IMR-90 (cell line): ENCODE measurements around the gene KDM3A. TPM values are rescaled to one million over a fixed set of nuclear protein-coding genes. Genes with fewer than 3 reads are reported as not detected.

ENCODE experiments used
- ATAC-seq: fragments of 200-7000 bp; cut with Tn5 transposase; 2 replicates; pipeline ENCODE4 v1.9.1; 2020; ENCODE audit warnings: low read depth, mild to moderate bottlenecking, moderate library complexity
- BruUV-seq: library from RNA; stranded (reverse); fragments of 400-500 nt; replicated peaks from 2 replicates; lab custom pipeline; 2021; lab: Mats Ljungman, UMichigan
- CTCF ChIA-PET: fragments of 300-600 bp; formaldehyde crosslinking; extraction: SDS; loops from one replicate; lab custom pipeline; 2021; ENCODE audit warnings: antibody characterized with exemption; lab: Yijun Ruan, JAX
- POLR2A ChIA-PET: fragments of 300-600 bp; sonication (Branson Sonifier 250); formaldehyde crosslinking; loops from one replicate; lab custom pipeline; 2022; ENCODE audit warnings: antibody characterized with exemption; ENCODE audit not compliant: unreplicated experiment; lab: Charles Lee
- DNase-seq: peaks from one replicate; pipeline ENCODE4 v3.0.0; 2013
- H2AFZ ChIP-seq: replicated peaks from 2 replicates; pipeline ENCODE3; 2013; ENCODE audit warnings: low read length, mild to moderate bottlenecking; ENCODE audit not compliant: poor library complexity
- H2AK5ac ChIP-seq: 2 replicates; pipeline ENCODE4 v1.6.1; 2013; ENCODE audit warnings: low read depth, low read length, inconsistent platforms
- H2AK9ac ChIP-seq: replicated peaks from 2 replicates; pipeline ENCODE3; 2013; ENCODE audit warnings: mild to moderate bottlenecking, low read depth, low read length, moderate library complexity; ENCODE audit not compliant: poor library complexity
- H2BK120ac ChIP-seq: 2 replicates; pipeline ENCODE4 v1.6.1; 2013; ENCODE audit warnings: low read depth, low read length, inconsistent platforms
- H2BK15ac ChIP-seq: 3 replicates; pipeline ENCODE4 v1.6.1; 2013; ENCODE audit warnings: low read depth, low read length, inconsistent platforms
- H2BK20ac ChIP-seq: 2 replicates; pipeline ENCODE4 v1.6.1; 2013; ENCODE audit warnings: low read depth, mild to moderate bottlenecking, inconsistent platforms, low read length, moderate library complexity
- H2BK5ac ChIP-seq: 2 replicates; pipeline ENCODE4 v1.6.1; 2013; ENCODE audit warnings: mild to moderate bottlenecking, low read depth, low read length, inconsistent platforms; ENCODE audit not compliant: poor library complexity, severe bottlenecking
- H3K14ac ChIP-seq: replicated peaks from 2 replicates; pipeline ENCODE4 v1.6.1; 2013; ENCODE audit warnings: low read depth, low read length, inconsistent platforms
- H3K18ac ChIP-seq: 2 replicates; pipeline ENCODE4 v1.6.1; 2013; ENCODE audit warnings: low read depth, low read length, control low read depth
- H3K23ac ChIP-seq: 2 replicates; pipeline ENCODE4 v1.6.1; 2013; ENCODE audit warnings: low read depth, low read length, inconsistent platforms
- H3K27ac ChIP-seq: 2 replicates; pipeline ENCODE4 v1.5.1; 2013; ENCODE audit warnings: mild to moderate bottlenecking, control low read depth, low read length; ENCODE audit not compliant: insufficient read depth
- H3K27me3 ChIP-seq: 2 replicates; pipeline ENCODE4 v1.6.1; 2013; ENCODE audit warnings: low read length; ENCODE audit not compliant: control insufficient read depth, insufficient read depth
- H3K36me3 ChIP-seq: 2 replicates; pipeline ENCODE4 v1.6.1; 2013; ENCODE audit warnings: low read length, mixed read lengths; ENCODE audit not compliant: control insufficient read depth, insufficient read depth
- H3K4ac ChIP-seq: 2 replicates; pipeline ENCODE4 v1.6.1; 2013; ENCODE audit warnings: low read depth, low read length, inconsistent platforms
- H3K4me1 ChIP-seq: 2 replicates; pipeline ENCODE4 v1.6.1; 2013; ENCODE audit warnings: low read length, mixed read lengths; ENCODE audit not compliant: control insufficient read depth, insufficient read depth
- H3K4me2 ChIP-seq: 2 replicates; pipeline ENCODE4 v1.6.1; 2013; ENCODE audit warnings: low read depth, mild to moderate bottlenecking, control low read depth, low read length, moderate library complexity
- H3K4me3 ChIP-seq: 2 replicates; pipeline ENCODE4 v1.5.1; 2013; ENCODE audit warnings: low read depth, mild to moderate bottlenecking, control low read depth, low read length, moderate library complexity; ENCODE audit not compliant: insufficient read depth
- H3K56ac ChIP-seq: 2 replicates; pipeline ENCODE4 v1.6.1; 2013; ENCODE audit warnings: low read length, inconsistent platforms; ENCODE audit not compliant: insufficient read depth; ENCODE audit errors: extremely low read depth
- H3K79me1 ChIP-seq, 2 experiments: 2 replicates each; pipeline ENCODE4 v1.6.1; 2013; ENCODE audit warnings: low read length in 2 of 2, inconsistent platforms in 1 of 2, low read depth in 1 of 2
- H3K9ac ChIP-seq: 2 replicates; pipeline ENCODE4 v1.6.1; 2013; ENCODE audit warnings: low read depth, low read length, control low read depth
- H3K9me1 ChIP-seq: 2 replicates; pipeline ENCODE4 v1.6.1; 2013; ENCODE audit warnings: low read length, inconsistent platforms; ENCODE audit not compliant: insufficient read depth
- H3K9me3 ChIP-seq: 2 replicates; pipeline ENCODE4 v1.6.1; 2013; ENCODE audit warnings: low read length; ENCODE audit not compliant: control insufficient read depth, insufficient read depth
- H4K20me1 ChIP-seq: 2 replicates; pipeline ENCODE4 v1.6.1; 2013; ENCODE audit warnings: low read length, inconsistent platforms; ENCODE audit not compliant: insufficient read depth
- H4K5ac ChIP-seq: 2 replicates; pipeline ENCODE4 v1.6.1; 2013; ENCODE audit warnings: mild to moderate bottlenecking, low read depth, low read length, control low read depth
- H4K8ac ChIP-seq, 2 experiments: 2 replicates each; pipeline ENCODE4 v1.6.1; 2013; ENCODE audit warnings: low read depth in 2 of 2, low read length in 2 of 2, control low read depth in 1 of 2, inconsistent platforms in 1 of 2
- H4K91ac ChIP-seq: 2 replicates; pipeline ENCODE4 v1.6.1; 2013; ENCODE audit warnings: low read depth, low read length, inconsistent platforms; ENCODE audit not compliant: insufficient read depth
- BHLHE40 ChIP-seq: fragments of 150-350 bp; IDR thresholded peaks from 2 replicates; pipeline ENCODE4 v1.6.1; 2016; ENCODE audit warnings: mild to moderate bottlenecking, low read depth, low read length
- CEBPB ChIP-seq: IDR thresholded peaks from 2 replicates; pipeline ENCODE4 v1.6.1; 2012; ENCODE audit warnings: low read depth, low read length, improper control_type of control experiment
- CHD1 ChIP-seq: IDR thresholded peaks from 2 replicates; pipeline ENCODE4 v1.6.1; 2012; ENCODE audit warnings: low read depth, low read length, improper control_type of control experiment
- CTCF ChIP-seq: conservative IDR thresholded peaks from 2 replicates; pipeline ENCODE4 v1.5.1; 2012; ENCODE audit warnings: mild to moderate bottlenecking, low read depth, low read length, improper control_type of control experiment
- ELK1 ChIP-seq: fragments of 150-350 bp; IDR thresholded peaks from 2 replicates; pipeline ENCODE4 v1.6.1; 2016; ENCODE audit warnings: low read depth, mild to moderate bottlenecking, low read length, moderate library complexity, borderline replicate concordance
- FOS ChIP-seq: fragments of 150-350 bp; IDR thresholded peaks from 2 replicates; pipeline ENCODE4 v1.6.1; 2016; ENCODE audit warnings: low read depth, low read length
- MAFK ChIP-seq: IDR thresholded peaks from 2 replicates; pipeline ENCODE4 v1.6.1; 2012; ENCODE audit warnings: low read depth, low read length, improper control_type of control experiment
- MAZ ChIP-seq: IDR thresholded peaks from 2 replicates; pipeline ENCODE4 v1.6.1; 2012; ENCODE audit warnings: low read depth, mild to moderate bottlenecking, low read length, improper control_type of control experiment, moderate library complexity, borderline replicate concordance
- MXI1 ChIP-seq: IDR thresholded peaks from 2 replicates; pipeline ENCODE4 v1.6.1; 2012; ENCODE audit warnings: low read depth, mild to moderate bottlenecking, low read length, moderate library complexity, borderline replicate concordance
- NFE2L2 ChIP-seq: fragments of 150-350 bp; IDR thresholded peaks from 2 replicates; pipeline ENCODE4 v1.6.1; 2016; ENCODE audit warnings: low read depth, mild to moderate bottlenecking, low read length
- POLR2A ChIP-seq: IDR thresholded peaks from 2 replicates; pipeline ENCODE4 v1.6.1; 2012; ENCODE audit warnings: mild to moderate bottlenecking, low read depth, low read length
- RAD21 ChIP-seq: IDR thresholded peaks from 2 replicates; pipeline ENCODE4 v1.6.1; 2012; ENCODE audit warnings: low read length, improper control_type of control experiment
- RCOR1 ChIP-seq: IDR thresholded peaks from 2 replicates; pipeline ENCODE4 v1.6.1; 2012; ENCODE audit warnings: mild to moderate bottlenecking, low read length, improper control_type of control experiment; ENCODE audit not compliant: insufficient replicate concordance
- RFX5 ChIP-seq: IDR thresholded peaks from 2 replicates; pipeline ENCODE4 v1.8.0; 2012; ENCODE audit warnings: low read depth, mild to moderate bottlenecking, low read length, moderate library complexity
- SMC3 ChIP-seq: fragments of 150-350 bp; IDR thresholded peaks from 2 replicates; pipeline ENCODE4 v1.6.1; 2016; ENCODE audit warnings: low read depth, mild to moderate bottlenecking, antibody characterized with exemption, low read length, moderate library complexity
- USF2 ChIP-seq: fragments of 150-350 bp; IDR thresholded peaks from 2 replicates; pipeline ENCODE4 v1.6.1; 2017; ENCODE audit warnings: mild to moderate bottlenecking, antibody characterized with exemption, low read length, low read depth
- WGBS, 2 experiments: methylation state at CpG; one replicate each; pipeline versions ENCODE4 v1.1.5 to v1.1.7; 2013; ENCODE audit warnings: missing lambda C conversion rate in 2 of 2; ENCODE audit not compliant: insufficient read length in 1 of 2; ENCODE audit errors: extremely low coverage in 2 of 2; 5-methylcytosine and 5-hydroxymethylcytosine counted together
- dilution Hi-C: fragments of 300-500 bp; cut with HindIII; formaldehyde crosslinking; loops from one replicate; pipeline ENCODE4 v1.14.3; 2018; ENCODE audit warnings: low sequenced_read_pairs; ENCODE audit not compliant: unreplicated experiment
- in situ Hi-C: fragments of 300-500 bp; cut with MboI; formaldehyde crosslinking; loops from 3 replicates; pipeline ENCODE4 v1.14.3; 2019; ENCODE audit warnings: low sequenced_read_pairs, inconsistent platforms, mixed read lengths
- intact Hi-C: fragments of 100-400 bp; cut with micrococcal nuclease; formaldehyde crosslinking; loops from 2 replicates; pipeline ENCODE4 v1.10.0; 2022
- polyA plus RNA-seq, 3 experiments: library from polyadenylated mRNA; depleted of rRNA; stranded (reverse); fragments of >200 nt; gene quantifications; 2 replicates each; pipeline ENCODE4 v1.2.3, GENCODE V29; 2012; ENCODE audit warnings: low replicate concordance in 1 of 3
- total RNA-seq: library from RNA; depleted of rRNA; stranded (reverse); fragments of >200 nt; gene quantifications from 2 replicates; pipeline ENCODE4 v1.2.3, GENCODE V29; 2012

The KDM3A gene
- total and polyA plus RNA-seq, 2 of the 4 experiments (the other 2 are of a cell fraction) = 24.8 to 33.3 TPM

GRCh38 chr2:86464652-86465051 lies 23.5 kb downstream of the KDM3A start:
- in situ Hi-C loops = no loop called here
- H2BK20ac ChIP-seq = no peak overlapping the region
- H2BK15ac ChIP-seq = no peak overlapping the region
- intact Hi-C loops = loop anchor here (10.0 kb wide), 1 partner anchor 320 kb away; no protein-coding TSS in a partner anchor
- BruUV-seq = no TSS peak
- no peak overlapping the region for H4K8ac ChIP-seq
- no peak for DNase-seq
- no peak overlapping the region for H3K4me3 ChIP-seq
- no peak overlapping the region for H2AK9ac ChIP-seq
- H3K14ac ChIP-seq = no peak overlapping the region
- H3K79me1 ChIP-seq = peaks cover 24 to 34% of the 10 kb centered on the region in 2 experiments
- H2AK5ac ChIP-seq = no peak overlapping the region
- H2AFZ ChIP-seq = no peak overlapping the region
- no peak overlapping the region for H3K56ac ChIP-seq
- H3K4me1 ChIP-seq = no peaks in the 10 kb centered on the region; the same call in 1 of the 2 replicates
- H3K9ac ChIP-seq = no peak overlapping the region
- no peak overlapping the region for H2BK5ac ChIP-seq
- H3K4me2 ChIP-seq = no peak overlapping the region
- no peak overlapping the region for H3K18ac ChIP-seq
- no peaks in the 10 kb centered on the region; the same call in 1 of the 2 replicates for H3K9me1 ChIP-seq
- TF ChIP-seq MAZ (no peak), CHD1 (no peak), CEBPB (no peak), RFX5 (no peak), BHLHE40 (no peak), NFE2L2 (no peak), FOS (no peak), RCOR1 (no peak), MAFK (no peak), USF2 (no peak), SMC3 (no peak), POLR2A (no peak), MXI1 (no peak), CTCF (no peak), ELK1 (no peak), RAD21 (no peak)
- no peak overlapping the region for H3K23ac ChIP-seq
- no peak overlapping the region for H2BK120ac ChIP-seq
- ChIA-PET POLR2A (no interaction called here), CTCF (no interaction called here)
- no peak overlapping the region for H3K27ac ChIP-seq
- H3K27me3 ChIP-seq = no peaks in the 10 kb centered on the region
- dilution Hi-C loops = no loop called here
- ATAC-seq = no peak
- H3K36me3 ChIP-seq = peaks cover 57% of the 10 kb centered on the region
- H4K91ac ChIP-seq = no peak overlapping the region
- no peak overlapping the region for H4K5ac ChIP-seq
- H4K20me1 ChIP-seq = peaks cover 7% of the 10 kb centered on the region; the same call in 1 of the 2 replicates
- 100% methylated on average over 2 of the region's 3 CpGs; no CpG with 5 or more reads in 1 of the 2 experiments for WGBS, 2 experiments
- H3K9me3 ChIP-seq = no peaks in the 10 kb centered on the region
- no peak overlapping the region for H3K4ac ChIP-seq
